GM04504 (cell line): ENCODE data around the gene LAMA5.

Source experiments
- DNase-seq: peaks from one replicate; pipeline ENCODE4 v3.0.0-alpha.2; 2012; ENCODE audit warnings: low read depth

LAMA5 gene

DNA sequence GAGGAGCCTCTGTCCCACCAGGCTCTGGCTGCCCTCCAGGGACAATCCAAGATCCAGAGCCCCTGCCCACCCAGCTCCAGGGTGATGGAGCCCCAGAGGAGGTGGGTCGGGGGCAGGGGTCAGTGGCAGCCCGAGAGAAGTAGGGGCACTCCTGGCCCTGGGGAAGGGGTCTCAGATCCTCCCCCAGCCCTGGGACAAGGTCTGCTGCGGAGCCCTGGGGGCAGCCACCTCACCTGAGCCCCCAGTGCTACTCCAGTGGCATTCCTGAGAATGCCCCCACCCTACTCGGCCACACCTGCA, 2.7 kb upstream of the LAMA5 start:
- DNase-seq: no peak

- DNase-seq: no peak
These were observed 2.1 kb upstream of the LAMA5 start for GRCh38 chr20:62368976-62369814.

- DNase-seq: no peak
These were observed 1.4 kb upstream of the LAMA5 start for GRCh38 chr20:62368392-62368975.

DNA sequence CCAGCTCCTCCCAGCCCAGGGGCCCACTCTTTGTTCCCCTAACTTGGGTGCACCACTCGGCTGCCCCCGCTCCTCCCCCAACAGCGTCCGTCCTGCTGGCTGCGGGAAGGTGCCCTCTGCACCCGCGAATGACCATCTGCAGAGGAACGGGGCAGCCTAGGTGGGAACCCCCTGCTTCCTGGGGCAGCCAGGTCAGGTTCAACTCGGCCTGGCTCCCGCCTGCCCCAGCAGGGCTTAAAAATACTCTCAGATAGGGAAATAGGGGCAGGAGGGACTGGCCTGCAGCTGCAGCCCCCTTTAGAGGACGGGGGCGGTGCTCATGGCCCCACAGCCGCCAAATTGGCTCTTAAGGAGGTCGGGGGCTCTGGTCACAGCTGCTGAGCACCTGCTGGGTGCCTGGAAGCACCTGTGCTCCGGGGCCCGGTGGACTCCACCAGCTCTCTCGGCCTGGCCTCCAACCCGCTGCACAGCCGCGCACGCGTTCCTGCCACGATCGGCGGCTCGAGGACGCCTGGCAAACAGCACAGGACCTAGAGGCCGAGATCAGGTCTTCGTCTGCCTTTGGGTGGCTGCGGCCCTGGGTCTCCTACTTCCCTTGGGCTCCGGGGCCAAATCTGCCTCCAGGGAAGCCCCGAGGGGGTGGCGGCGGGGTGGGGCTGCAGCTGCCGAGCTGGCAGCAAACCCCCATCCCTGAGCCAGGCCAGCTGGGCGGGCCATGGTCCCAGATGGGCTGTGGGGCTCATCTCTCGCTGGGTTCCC, 700 bp upstream of the LAMA5 start:
- no peak for DNase-seq

- no peak for DNase-seq
These were observed 559 bp downstream of the LAMA5 start for GRCh38 chr20:62366370-62367135.

DNA sequence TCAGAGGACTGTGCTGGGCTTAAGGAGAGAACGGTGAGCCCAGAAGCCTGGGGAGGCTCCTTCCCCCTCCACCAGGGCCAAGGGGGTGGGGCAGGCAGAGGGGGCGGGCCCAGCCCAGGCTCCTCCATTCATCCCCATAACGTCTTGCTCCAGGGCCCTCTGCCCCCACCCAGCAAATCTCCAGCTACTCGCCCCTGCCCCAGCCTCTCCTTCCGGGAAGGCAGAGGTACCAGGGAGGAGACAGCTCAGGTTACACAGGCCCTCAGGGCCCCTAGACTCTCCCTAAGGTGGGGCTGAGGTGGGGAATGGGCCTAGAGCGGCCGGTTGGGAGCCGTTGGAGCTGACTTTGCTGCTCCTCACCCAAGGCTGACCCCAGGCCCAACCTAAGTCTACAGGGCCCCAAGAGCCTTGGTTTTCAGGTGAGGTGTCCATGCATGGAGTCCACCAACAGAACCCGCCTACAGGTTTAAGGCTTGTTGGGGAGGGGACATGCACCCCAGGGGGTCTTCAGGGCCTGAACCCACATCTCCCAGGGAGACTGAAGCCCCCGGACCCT, 1.2 kb downstream of the LAMA5 start:
- no peak for DNase-seq

DNA sequence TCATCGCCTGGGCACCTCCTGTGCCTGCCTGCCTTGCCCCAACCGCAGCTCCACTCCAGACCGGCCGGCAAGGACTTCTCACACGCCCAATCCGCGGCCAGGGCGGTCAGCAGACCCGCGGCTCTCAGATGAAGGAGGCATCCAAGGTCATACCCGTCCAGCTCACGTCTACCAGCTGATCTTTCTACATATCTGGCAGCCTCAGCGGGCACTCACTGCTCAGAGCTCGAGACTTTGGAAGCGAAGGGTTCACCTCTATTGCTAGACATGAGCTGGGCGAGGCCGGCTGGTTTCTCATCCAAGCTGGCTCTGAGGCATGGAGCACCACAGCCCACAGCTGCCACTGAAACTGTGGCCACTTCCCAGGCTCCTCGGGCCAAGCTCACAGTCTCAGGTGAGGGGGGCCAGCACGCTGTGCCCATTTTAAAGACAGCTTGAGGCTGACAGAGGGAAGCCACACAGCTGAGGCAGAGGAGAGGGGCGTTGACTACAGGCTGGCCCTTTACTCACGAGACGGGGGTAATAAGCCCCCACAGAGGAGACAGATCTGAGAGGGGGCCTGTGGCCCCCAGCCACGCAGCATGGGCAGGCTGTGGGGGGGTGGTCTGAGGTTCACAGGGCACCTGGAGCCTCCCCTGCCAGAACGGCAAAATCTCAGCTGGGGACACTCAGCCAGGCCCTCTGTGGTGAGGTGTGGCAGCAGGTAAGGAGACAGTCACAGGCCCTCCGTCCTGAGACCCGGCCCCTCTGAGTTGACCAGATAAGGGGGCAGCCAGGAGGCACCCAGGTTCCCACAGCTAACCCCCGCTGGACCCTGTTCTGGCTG, 2.0 kb downstream of the LAMA5 start:
- no peak for DNase-seq

GRCh38 chr20:62363920-62364851, 2.9 kb downstream of the LAMA5 start:
- no peak for DNase-seq

GRCh38 chr20:62362991-62363919, 3.9 kb downstream of the LAMA5 start:
- DNase-seq: no peak

- DNase-seq: no peak
These were observed 4.5 kb downstream of the LAMA5 start for GRCh38 chr20:62362590-62362940.

DNA sequence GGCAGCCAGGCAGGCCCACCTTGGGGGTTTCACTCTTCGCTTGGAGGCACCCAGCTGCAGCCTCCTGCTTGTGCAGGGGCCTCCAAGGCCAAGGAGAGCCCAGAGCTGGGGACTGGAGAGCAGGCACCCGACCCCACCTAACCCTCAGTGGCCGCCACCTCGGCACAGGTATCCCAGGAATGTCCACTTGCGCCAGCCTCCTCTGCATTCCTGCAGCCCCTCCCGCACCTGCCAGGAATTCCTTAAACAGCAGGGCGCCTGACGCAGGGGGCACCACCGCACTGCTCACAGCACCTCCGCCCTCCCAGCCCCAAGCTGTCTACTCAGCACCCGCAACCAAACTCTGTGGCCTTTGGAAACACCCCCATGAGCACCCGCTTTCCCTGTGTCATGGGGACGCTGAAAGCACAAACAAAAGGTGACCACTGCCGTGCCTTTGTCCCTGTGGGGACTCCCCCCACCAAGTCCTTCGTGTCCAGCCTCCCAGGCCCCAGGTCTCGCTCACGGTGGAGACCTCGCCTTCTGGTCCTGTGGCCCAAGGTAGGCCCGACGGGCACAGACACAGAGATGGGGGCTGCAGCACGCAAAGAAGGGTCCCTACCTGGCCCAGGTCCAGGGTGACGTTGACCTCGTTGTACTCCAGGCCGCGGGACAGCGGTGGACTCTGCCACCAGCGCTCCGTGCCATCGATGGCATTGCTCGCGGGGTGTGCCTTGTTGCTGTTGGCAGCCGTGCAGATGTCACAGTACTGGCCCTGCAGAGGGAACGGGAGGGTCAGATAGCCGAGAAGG, 5.1 kb downstream of the LAMA5 start:
- DNase-seq: no peak

DNA sequence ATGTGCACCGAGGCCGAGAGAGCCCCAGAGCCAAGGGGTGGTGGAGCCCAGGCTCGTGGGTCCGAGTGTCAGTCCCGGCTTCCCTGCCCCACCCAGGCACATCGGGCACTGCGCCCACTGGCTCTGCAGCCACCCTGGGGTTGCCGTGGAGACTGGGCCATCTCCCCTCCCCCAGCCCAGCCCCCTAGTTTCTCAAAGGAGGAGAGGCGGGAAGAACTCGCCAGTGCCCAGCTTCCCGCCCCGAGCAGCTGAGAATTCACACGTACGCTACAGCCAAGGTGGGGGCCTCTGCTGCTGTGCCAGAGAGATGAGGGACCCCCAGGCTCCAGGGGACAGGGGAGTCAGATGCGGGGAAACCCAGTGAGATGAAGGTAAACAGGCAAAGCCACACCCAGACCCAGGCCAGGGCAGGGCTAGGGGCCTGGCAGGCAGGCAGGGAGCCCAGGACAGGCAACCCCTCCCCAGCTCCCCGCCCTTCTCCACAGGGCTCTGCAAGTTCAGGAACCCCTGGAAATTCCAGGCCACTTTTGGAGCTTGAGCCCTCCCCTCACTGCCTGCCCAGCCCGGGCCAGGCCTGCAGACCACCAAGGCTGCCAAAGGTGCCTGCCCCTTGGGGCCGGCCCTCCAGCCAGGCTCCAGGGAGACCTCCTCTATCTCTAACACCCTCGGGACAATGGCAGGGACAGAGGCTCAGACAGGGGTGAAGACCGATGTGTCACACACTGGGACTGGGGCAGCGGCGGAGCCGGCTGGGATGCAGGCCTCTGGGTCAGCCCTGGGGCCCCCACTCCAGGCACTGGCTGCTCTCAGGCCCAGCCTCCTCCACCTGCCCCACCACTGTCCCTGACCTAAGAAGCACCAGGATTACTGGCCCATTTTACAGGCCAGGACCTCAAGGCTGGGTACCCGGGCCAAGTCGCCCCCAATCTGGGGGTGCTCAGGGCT, 6.0 kb downstream of the LAMA5 start:
- DNase-seq: no peak

DNA sequence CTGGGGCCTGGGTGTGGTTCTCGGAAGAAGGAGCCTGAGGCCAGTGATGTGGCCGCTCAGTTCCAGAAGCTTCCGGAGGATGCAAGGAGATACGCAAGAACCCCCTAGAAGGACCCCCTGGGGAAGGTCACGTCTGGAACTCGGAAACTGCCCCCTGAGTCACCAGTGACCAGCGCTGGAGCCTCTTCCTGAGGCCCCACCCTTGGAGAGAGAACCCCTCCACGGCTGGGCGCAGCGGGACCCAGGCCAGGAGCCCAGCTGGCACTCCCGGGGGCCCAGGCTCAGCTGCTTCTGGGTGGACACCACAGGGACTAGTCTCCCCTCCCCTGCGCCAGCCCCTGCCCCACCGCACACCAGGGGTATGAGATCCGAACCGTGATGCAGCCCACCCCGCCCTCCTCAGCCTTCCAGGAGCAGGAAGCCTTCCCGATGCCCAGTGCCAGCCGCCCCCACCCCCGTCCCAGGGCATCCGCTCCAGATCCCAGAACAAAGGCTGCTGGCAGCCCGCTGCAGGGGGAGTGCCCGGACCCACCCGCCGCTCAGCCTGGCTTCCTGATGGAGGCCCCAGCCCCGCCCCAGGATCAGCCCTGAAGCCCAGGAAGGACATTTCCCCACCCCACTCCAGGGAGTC, 7.5 kb downstream of the LAMA5 start:
- no peak for DNase-seq

- DNase-seq: no peak
These were observed 8.0 kb downstream of the LAMA5 start for GRCh38 chr20:62359043-62359490.

DNA sequence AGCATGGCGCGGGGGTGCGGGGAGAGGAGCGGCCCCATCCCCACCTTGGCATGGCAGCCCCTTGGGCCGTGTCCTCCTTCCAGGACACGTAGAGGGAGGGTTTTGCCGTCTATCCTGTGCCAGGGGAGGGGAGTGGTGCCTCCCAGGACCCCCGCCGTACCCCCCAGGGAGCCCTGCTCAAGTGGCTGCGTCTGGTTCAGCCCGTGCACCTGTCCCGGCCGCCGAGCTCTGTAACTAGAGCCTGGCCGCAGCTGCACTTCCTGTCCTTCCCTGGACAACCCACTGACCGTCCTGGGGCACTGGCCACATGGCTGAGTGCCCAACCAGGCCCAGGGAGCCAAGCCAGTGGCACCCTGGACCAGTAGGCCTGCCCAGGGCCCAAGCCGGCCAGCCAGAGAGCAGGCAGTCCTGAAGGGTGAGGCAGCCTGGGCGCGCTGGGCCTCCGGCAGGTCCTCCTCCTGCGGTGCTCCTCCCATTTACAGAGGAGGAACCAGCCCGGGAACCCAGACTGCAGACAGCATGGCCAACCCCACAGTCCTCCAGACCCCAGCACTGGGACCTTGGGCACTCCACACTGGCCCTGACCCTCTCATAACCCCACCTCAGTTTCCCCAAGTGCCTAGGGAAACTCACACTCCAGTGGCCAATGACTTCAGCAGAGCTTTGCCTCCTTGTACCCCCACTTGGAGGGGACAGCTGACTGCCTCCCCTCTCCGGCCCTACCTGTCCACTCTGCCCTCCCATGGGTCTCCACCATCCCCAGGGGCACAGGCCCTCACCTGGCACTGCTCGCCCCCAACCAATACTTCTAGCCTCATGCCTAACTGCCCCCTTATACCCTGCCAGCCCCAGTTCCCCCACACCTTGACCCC, 8.7 kb downstream of the LAMA5 start:
- DNase-seq: no peak

DNA sequence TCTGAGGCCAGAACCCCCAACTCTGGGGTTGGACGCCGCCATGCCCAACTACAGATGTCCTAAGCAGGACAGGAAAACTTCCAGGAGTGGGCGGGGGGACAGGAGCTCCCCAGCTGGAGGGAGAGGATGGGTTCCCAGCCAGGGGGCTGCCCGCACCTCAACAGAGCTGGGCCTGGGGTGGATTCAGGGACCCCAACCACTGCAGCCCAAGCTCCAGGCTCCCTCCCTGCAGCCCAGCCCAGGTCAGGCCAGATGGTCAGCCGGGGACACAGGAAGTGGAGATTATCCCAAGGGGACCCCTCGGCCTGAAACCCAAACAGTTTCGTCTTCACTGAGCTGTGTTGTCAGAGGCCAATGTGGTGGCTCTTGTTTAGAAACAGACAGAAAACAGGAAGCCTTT, 9.4 kb downstream of the LAMA5 start:
- DNase-seq: no peak
